Glomerular visceral epithelial cell (primary cell): ENCODE measurements around the gene GLIS1.

Experiments
- DNase-seq: peaks from one replicate; pipeline ENCODE4 v3.0.0-alpha.2; 2016; ENCODE audit errors: extremely low spot score

Gene GLIS1

GRCh38 chr1:53509775-53510174 lies 229.2 kb downstream of the GLIS1 start:
- DNase-seq: no peak

- DNase-seq: peak; percentile 86
Observed at GRCh38 chr1:53508991-53509666, 229.8 kb downstream of the GLIS1 start.

GRCh38 chr1:53508056-53508990 lies 230.6 kb downstream of the GLIS1 start:
- DNase-seq: no peak

- no peak for DNase-seq
Observed at GRCh38 chr1:53507116-53507820, 231.7 kb downstream of the GLIS1 start.

- DNase-seq: no peak
Observed at GRCh38 chr1:53506355-53507050, 232.5 kb downstream of the GLIS1 start.

- no peak for DNase-seq
Observed at GRCh38 chr1:53505891-53506290, 233.1 kb downstream of the GLIS1 start.

- no peak for DNase-seq
Observed at GRCh38 chr1:53505401-53505800, 233.6 kb downstream of the GLIS1 start.

- no peak for DNase-seq
Observed at GRCh38 chr1:53504901-53505300, 234.1 kb downstream of the GLIS1 start.

- DNase-seq: no peak
Observed at GRCh38 chr1:53503433-53504217, 235.3 kb downstream of the GLIS1 start.

- no peak for DNase-seq
Observed at GRCh38 chr1:53502641-53503432, 236.1 kb downstream of the GLIS1 start.

GRCh38 chr1:53501065-53502005 lies 237.6 kb downstream of the GLIS1 start:
- no peak for DNase-seq

- DNase-seq: no peak
Observed at GRCh38 chr1:53500204-53501064, 238.5 kb downstream of the GLIS1 start.

GRCh38 chr1:53499257-53500203 lies 239.4 kb downstream of the GLIS1 start:
- DNase-seq: no peak

- DNase-seq: peak; percentile 42
Observed at GRCh38 chr1:53498555-53499131, 240.3 kb downstream of the GLIS1 start.

- DNase-seq: no peak
Observed at GRCh38 chr1:53495633-53496345, 243.2 kb downstream of the GLIS1 start.

GRCh38 chr1:53490351-53490750 lies 248.6 kb downstream of the GLIS1 start:
- no peak for DNase-seq
